Dermis blood vessel endothelial cell (primary cell): ENCODE data around the gene SRPK1. TPM values are rescaled to one million over a fixed set of nuclear protein-coding genes. Genes with fewer than 3 reads are reported as not detected.

Experiments
- total RNA-seq: library from RNA; depleted of rRNA; stranded (reverse); fragments of >200 nt; gene quantifications from 2 replicates; pipeline ENCODE4 v1.2.3, GENCODE V29; 2014

The SRPK1 gene
- total RNA-seq, 1 donor from 2014 or later, result 68.4 TPM

Other genes with a start within 250 kb of the SRPK1 start
- 40.0 and 73.4 TPM in 2 replicates for gene FKBP5, start 232.2 kb downstream of the SRPK1 start, total RNA-seq
- 0.34 and 0.37 TPM in 2 replicates for gene ARMC12, start 184.1 kb downstream of the SRPK1 start, total RNA-seq
- not detected in 2 replicates for gene CLPSL2, start 144.5 kb downstream of the SRPK1 start, total RNA-seq
- gene CLPSL1, start 140.1 kb downstream of the SRPK1 start, total RNA-seq, result not detected in 2 replicates
- gene CLPS, start 123.8 kb downstream of the SRPK1 start, total RNA-seq, result not detected in 2 replicates
- gene LHFPL5, start 115.7 kb downstream of the SRPK1 start, total RNA-seq, result not detected in 2 replicates
- under 0.01 TPM in 1 of 2 replicates, not detected in the other for gene SLC26A8, start 103.5 kb upstream of the SRPK1 start, total RNA-seq
- 71.8 and 77.0 TPM in 2 replicates for gene MAPK14, start 106.7 kb upstream of the SRPK1 start, total RNA-seq
- 5.6 and 8.9 TPM in 2 replicates for gene MAPK13, start 209.4 kb upstream of the SRPK1 start, total RNA-seq